Measurements from ENCODE around the gene PRR36. TPM values are rescaled to one million over a fixed set of nuclear protein-coding genes. Genes with fewer than 3 reads are reported as not detected.

PRR36 gene
- total and polyA plus RNA-seq, 7 experiments from 2014 or later = 0.08 to 1.2 (median 0.11) TPM; not detected in 1

- ChIA-PET CTCF (interaction anchor here (0.8 kb wide), 1 partner anchor 45 kb away, joined by 3 read pairs; no protein-coding TSS in a partner anchor), POLR2A (interaction anchor here (0.8 kb wide), 1 partner anchor 10 kb away, joined by 4 read pairs; no protein-coding TSS in a partner anchor)
- DNase-seq (peak in 1 of 9 donors; percentile 6), ATAC-seq (no peak)
- H3K36me3 ChIP-seq (ENCODE audit: control insufficient read depth in 2 of 3, insufficient read depth in 3 of 3, low read length in 3 of 3) = peaks cover 0 to 35% (median 0%) of the 10 kb centered on the region in 3 experiments
- peaks cover 0 to 3% (median 0%) of the 10 kb centered on the region in 11 donors for H3K9me3 Mint-ChIP-seq
- peak within 1 kb of the TSS in 2 of 9 donors; percentile 43 to 45 for H3K27ac Mint-ChIP-seq
- intact Hi-C loops (cut with micrococcal nuclease) = loop anchor here in 1 of 2 donors (10.0 kb wide), 1 partner anchor 1800 kb away; the partner anchor contains the start of gene RFX2
- no peaks in the 10 kb centered on the region for H3K9me3 ChIP-seq (ENCODE audit: control insufficient read depth in 2 of 3, low read length in 3 of 3)
- H3K27ac ChIP-seq (ENCODE audit: low read depth, low read length) = no peak within 1 kb of the TSS
- H3K36me3 Mint-ChIP-seq = peaks cover 4 to 20% (median 8%) of the 10 kb centered on the region in 5 donors
- peaks cover 11 to 17% of the 10 kb centered on the region in 2 donors for H3K4me1 ChIP-seq (ENCODE audit: control insufficient read depth in 2 of 2, insufficient read depth in 2 of 2, low read length in 2 of 2)
- peaks cover 3 to 20% of the 10 kb centered on the region in 2 donors for H3K27me3 ChIP-seq (ENCODE audit: control insufficient read depth in 2 of 2, insufficient read depth in 2 of 2, low read length in 2 of 2)
- H3K4me1 Mint-ChIP-seq = peaks cover 3 to 25% (median 19%) of the 10 kb centered on the region in 7 donors
- H3K27me3 Mint-ChIP-seq = peaks cover 7 to 28% (median 10%) of the 10 kb centered on the region in 5 donors
- H3K4me3 ChIP-seq (ENCODE audit: low read length) = no peak within 1 kb of the TSS
- H3K4me3 Mint-ChIP-seq = peak within 1 kb of the TSS; percentile 50 to 77 (median 68)
Observed at GRCh38 chr19:7914598-7915045, 40.4 kb upstream of the PRR36 start, which contains the start of gene TGFBR3L. TGFBR3L (plus strand) TSS chr19:7914830.

- no peak for ATAC-seq
- Histone ChIP-seq H3K4me3 (ENCODE audit: low read length) (no peak overlapping the region), H3K9me3 (ENCODE audit: control insufficient read depth in 2 of 3, low read length in 3 of 3) (no peaks in the 10 kb centered on the region), H3K27me3 (ENCODE audit: control insufficient read depth in 2 of 2, insufficient read depth in 2 of 2, low read length in 2 of 2) (peaks cover 3 to 20% of the 10 kb centered on the region in 2 donors), H3K27ac (ENCODE audit: low read depth, low read length) (no peak overlapping the region), H3K4me1 (ENCODE audit: control insufficient read depth in 2 of 2, insufficient read depth in 2 of 2, low read length in 2 of 2) (peaks cover 9 to 14% of the 10 kb centered on the region in 2 donors), H3K36me3 (ENCODE audit: control insufficient read depth in 2 of 3, insufficient read depth in 3 of 3, low read length in 3 of 3) (peaks cover 0 to 39% (median 0%) of the 10 kb centered on the region in 3 experiments)
- POLR2A ChIA-PET = interaction anchor here (0.8 kb wide), 1 partner anchor 10 kb away, joined by 4 read pairs; no protein-coding TSS in a partner anchor
- Mint-ChIP-seq H3K9me3 (peaks cover 0 to 2% (median 0%) of the 10 kb centered on the region in 11 donors), H3K27me3 (peaks cover 7 to 27% (median 9%) of the 10 kb centered on the region in 5 donors), H3K4me1 (peaks cover 0 to 23% (median 17%) of the 10 kb centered on the region in 7 donors), H3K36me3 (peaks cover 4 to 20% (median 8%) of the 10 kb centered on the region in 5 donors), H3K4me3 (no peak overlapping the region), H3K27ac (peak overlapping the region in 1 of 9 donors; percentile 45)
- DNase-seq = no peak
- intact Hi-C loops (cut with micrococcal nuclease) = loop anchor here in 1 of 2 donors (10.0 kb wide), 1 partner anchor 1799 kb away; the partner anchor contains the start of gene RFX2
- CTCF ChIA-PET = no interaction called here
Observed at GRCh38 chr19:7914099-7914498, 39.9 kb upstream of the PRR36 start.

- Histone ChIP-seq H3K27ac (ENCODE audit: low read depth, low read length) (no peak overlapping the region), H3K36me3 (ENCODE audit: control insufficient read depth in 2 of 3, insufficient read depth in 3 of 3, low read length in 3 of 3) (peaks cover 0 to 43% (median 0%) of the 10 kb centered on the region in 3 experiments), H3K9me3 (ENCODE audit: control insufficient read depth in 2 of 3, low read length in 3 of 3) (no peaks in the 10 kb centered on the region), H3K4me1 (ENCODE audit: control insufficient read depth in 2 of 2, insufficient read depth in 2 of 2, low read length in 2 of 2) (peaks cover 9 to 14% of the 10 kb centered on the region in 2 donors), H3K4me3 (ENCODE audit: low read length) (no peak overlapping the region), H3K27me3 (ENCODE audit: control insufficient read depth in 2 of 2, insufficient read depth in 2 of 2, low read length in 2 of 2) (peaks cover 3 to 18% of the 10 kb centered on the region in 2 donors)
- DNase-seq = no peak
- peaks cover 0 to 2% (median 0%) of the 10 kb centered on the region in 11 donors for H3K9me3 Mint-ChIP-seq
- no peak overlapping the region for H3K27ac Mint-ChIP-seq
- ChIA-PET CTCF (no interaction called here), POLR2A (no interaction called here)
- intact Hi-C loops (cut with micrococcal nuclease) = loop anchor here in 1 of 2 donors (10.0 kb wide), 1 partner anchor 1799 kb away; the partner anchor contains the start of gene RFX2
- no peak overlapping the region for H3K4me3 Mint-ChIP-seq
- peaks cover 7 to 27% (median 9%) of the 10 kb centered on the region in 5 donors for H3K27me3 Mint-ChIP-seq
- peaks cover 4 to 20% (median 8%) of the 10 kb centered on the region in 5 donors for H3K36me3 Mint-ChIP-seq
- peaks cover 0 to 22% (median 17%) of the 10 kb centered on the region in 7 donors for H3K4me1 Mint-ChIP-seq
- ATAC-seq = no peak
Observed at GRCh38 chr19:7913652-7914051, 39.5 kb upstream of the PRR36 start.

GRCh38 chr19:7912697-7913564 lies 38.7 kb upstream of the PRR36 start:
- no peak overlapping the region for H3K27ac ChIP-seq (ENCODE audit: low read depth, low read length)
- H3K36me3 ChIP-seq (ENCODE audit: control insufficient read depth in 2 of 3, insufficient read depth in 3 of 3, low read length in 3 of 3) = peaks cover 0 to 45% (median 0%) of the 10 kb centered on the region in 3 experiments
- no peak overlapping the region for H3K4me3 Mint-ChIP-seq
- H3K4me3 ChIP-seq (ENCODE audit: low read length) = no peak overlapping the region
- peak overlapping the region in 1 of 9 donors; percentile 59 for H3K27ac Mint-ChIP-seq
- peak in 1 of 9 donors; percentile 5 for DNase-seq
- POLR2A ChIA-PET = interaction anchor here (1.6 kb wide), 1 partner anchor 7 kb away, joined by 8 read pairs; the partner anchor contains the start of gene SNAPC2
- H3K9me3 Mint-ChIP-seq = peaks cover 0 to 2% (median 0%) of the 10 kb centered on the region in 11 donors
- CTCF ChIA-PET = no interaction called here
- intact Hi-C loops (cut with micrococcal nuclease) = loop anchor here in 1 of 2 donors (10.0 kb wide), 1 partner anchor 1798 kb away; the partner anchor contains the start of gene RFX2
- peaks cover 9 to 12% of the 10 kb centered on the region in 2 donors for H3K4me1 ChIP-seq (ENCODE audit: control insufficient read depth in 2 of 2, insufficient read depth in 2 of 2, low read length in 2 of 2)
- peaks cover 4 to 20% (median 8%) of the 10 kb centered on the region in 5 donors for H3K36me3 Mint-ChIP-seq
- ATAC-seq = no peak
- peaks cover 1 to 20% (median 8%) of the 10 kb centered on the region in 5 donors for H3K27me3 Mint-ChIP-seq
- peaks cover 3 to 10% of the 10 kb centered on the region in 2 donors for H3K27me3 ChIP-seq (ENCODE audit: control insufficient read depth in 2 of 2, insufficient read depth in 2 of 2, low read length in 2 of 2)
- H3K4me1 Mint-ChIP-seq = peaks cover 0 to 18% (median 14%) of the 10 kb centered on the region in 7 donors
- no peaks in the 10 kb centered on the region for H3K9me3 ChIP-seq (ENCODE audit: control insufficient read depth in 2 of 3, low read length in 3 of 3)

GRCh38 chr19:7912144-7912696 lies 38.0 kb upstream of the PRR36 start:
- intact Hi-C loops (cut with micrococcal nuclease) = loop anchor here in 1 of 2 donors (10.0 kb wide), 1 partner anchor 1797 kb away; the partner anchor contains the start of gene RFX2
- POLR2A ChIA-PET = interaction anchor here (1.0 to 1.6 kb wide), 2 partner anchors 8 to 9 kb away, joined by 3 to 8 read pairs; partner anchors contain the start of gene SNAPC2
- Mint-ChIP-seq H3K9me3 (peaks cover 0 to 2% (median 0%) of the 10 kb centered on the region in 11 donors), H3K27me3 (peaks cover 0 to 16% (median 8%) of the 10 kb centered on the region in 5 donors), H3K36me3 (peaks cover 4 to 20% (median 8%) of the 10 kb centered on the region in 5 donors), H3K4me3 (no peak overlapping the region), H3K4me1 (peaks cover 0 to 20% (median 14%) of the 10 kb centered on the region in 7 donors), H3K27ac (peak overlapping the region in 1 of 9 donors; percentile 52)
- H3K4me3 ChIP-seq (ENCODE audit: low read length) = no peak overlapping the region
- H3K36me3 ChIP-seq (ENCODE audit: control insufficient read depth in 2 of 3, insufficient read depth in 3 of 3, low read length in 3 of 3) = peaks cover 0 to 51% (median 2%) of the 10 kb centered on the region in 3 experiments
- CTCF ChIA-PET = interaction anchor here (0.6 to 0.7 kb wide), 2 partner anchors 16 to 1157 kb away, joined by 4 read pairs; no protein-coding TSS in a partner anchor
- H3K9me3 ChIP-seq (ENCODE audit: control insufficient read depth in 2 of 3, low read length in 3 of 3) = no peaks in the 10 kb centered on the region
- DNase-seq (no peak), ATAC-seq (no peak)
- peaks cover 3 to 5% of the 10 kb centered on the region in 2 donors for H3K27me3 ChIP-seq (ENCODE audit: control insufficient read depth in 2 of 2, insufficient read depth in 2 of 2, low read length in 2 of 2)
- peaks cover 5 to 8% of the 10 kb centered on the region in 2 donors for H3K4me1 ChIP-seq (ENCODE audit: control insufficient read depth in 2 of 2, insufficient read depth in 2 of 2, low read length in 2 of 2)
- no peak overlapping the region for H3K27ac ChIP-seq (ENCODE audit: low read depth, low read length)
